Endothelial cell of umbilical vein (primary cell): Measurements from ENCODE around the gene CD86. TPM values are rescaled to one million over a fixed set of nuclear protein-coding genes. Genes with fewer than 3 reads are reported as not detected.
"Not testable (repeated sequence)": the region's sequence is repeated elsewhere in the genome, so short reads cannot be mapped to it uniquely, and the experiment has no call there.

ENCODE experiments used
- BruUV-seq: library from RNA; stranded (reverse); fragments of 400-500 nt; replicated peaks from 2 replicates; lab custom pipeline; 2021; lab: Mats Ljungman, UMichigan
- CTCF ChIA-PET: fragments of 300-600, 350-600 bp; sonication (Branson Sonifier 250); formaldehyde crosslinking; loops from one replicate; lab custom pipeline; 2021; ENCODE audit warnings: antibody characterized with exemption, inconsistent platforms; lab: Charles Lee
- POLR2A ChIA-PET: fragments of 300-600, 350-600 bp; sonication (Branson Sonifier 250); formaldehyde crosslinking; loops from one replicate; lab custom pipeline; 2021; ENCODE audit warnings: antibody characterized with exemption, inconsistent platforms; lab: Charles Lee
- DNase-seq: peaks from one replicate; pipeline ENCODE4 v3.0.0-alpha.2; 2011; ENCODE audit warnings: low read depth, low spot score
- FAIRE-seq: peaks from 2 replicates; lab custom pipeline; 2011; peaks lifted over from hg19 to GRCh38; lab: Jason Lieb, UNC
- H2AFZ ChIP-seq: 2 replicates; pipeline ENCODE4 v1.6.0; 2012; ENCODE audit warnings: low read depth, low read length, control low read depth, inconsistent platforms
- H3K27ac ChIP-seq: 2 replicates; pipeline ENCODE4 v1.5.1; 2011; ENCODE audit warnings: low read depth, mild to moderate bottlenecking, control low read depth, low read length, moderate library complexity; ENCODE audit not compliant: insufficient read depth
- H3K27me3 ChIP-seq, 2 experiments: 2 replicates each; pipeline versions ENCODE4 v1.6.0 to v1.6.1; 2011; ENCODE audit warnings: low read length in 2 of 2, mixed read lengths in 1 of 2; ENCODE audit not compliant: control insufficient read depth in 2 of 2, insufficient read depth in 2 of 2
- H3K36me3 ChIP-seq, 2 experiments: 2 replicates in 1 of 2; 3 replicates in 1 of 2; pipeline ENCODE4 v1.5.1; 2011; ENCODE audit warnings: low read length in 2 of 2, mild to moderate bottlenecking in 1 of 2, moderate library complexity in 1 of 2; ENCODE audit not compliant: control insufficient read depth in 2 of 2, insufficient read depth in 2 of 2; ENCODE audit errors: extremely low read depth in 1 of 2
- H3K4me1 ChIP-seq: 3 replicates; pipeline ENCODE4 v1.5.1; 2011; ENCODE audit warnings: mild to moderate bottlenecking, low read length; ENCODE audit not compliant: control insufficient read depth, insufficient read depth; ENCODE audit errors: extremely low read depth
- H3K4me2 ChIP-seq: 2 replicates; pipeline ENCODE4 v1.6.1; 2011; ENCODE audit warnings: low read length, control low read depth, mixed read lengths; ENCODE audit not compliant: insufficient read depth
- H3K4me3 ChIP-seq, 3 experiments: fragments of 200-600 bp in 1 of 3; sonication (generic), shearing (Covaris generic) in 1 of 3; replicated peaks in 1 of 3; 2 replicates each; pipeline ENCODE4 v1.5.1; 2011 to 2016; ENCODE audit warnings: control low read depth in 3 of 3, low read length in 3 of 3, mild to moderate bottlenecking in 2 of 3, inconsistent platforms in 1 of 3, low read depth in 1 of 3, moderate library complexity in 1 of 3; ENCODE audit not compliant: insufficient read depth in 1 of 3
- H3K79me2 ChIP-seq: 2 replicates; pipeline ENCODE4 v1.6.0; 2012; ENCODE audit warnings: low read length, inconsistent platforms; ENCODE audit not compliant: control insufficient read depth, insufficient read depth
- H3K9ac ChIP-seq: replicated peaks from 2 replicates; pipeline ENCODE3; 2011; ENCODE audit warnings: low read length, control low read depth; ENCODE audit not compliant: insufficient read depth; ENCODE audit errors: extremely low read depth
- H3K9me1 ChIP-seq: replicated peaks from 3 replicates; pipeline ENCODE4 v1.6.0; 2011; ENCODE audit warnings: mild to moderate bottlenecking, low read length; ENCODE audit not compliant: control insufficient read depth, insufficient read depth; ENCODE audit errors: extremely low read depth
- H3K9me3 ChIP-seq: replicated peaks from 2 replicates; pipeline ENCODE4 v1.5.1; 2012; ENCODE audit warnings: low read length, inconsistent platforms; ENCODE audit not compliant: control insufficient read depth, insufficient read depth
- H4K20me1 ChIP-seq: replicated peaks from 2 replicates; pipeline ENCODE3; 2011; ENCODE audit warnings: mild to moderate bottlenecking, low read length; ENCODE audit not compliant: control insufficient read depth, insufficient read depth; ENCODE audit errors: extremely low read depth
- EZH2 ChIP-seq: IDR thresholded peaks from 2 replicates; pipeline ENCODE4 v1.6.1; 2012; ENCODE audit warnings: borderline replicate concordance, low read depth, mild to moderate bottlenecking, moderate library complexity, low read length, inconsistent platforms; ENCODE audit not compliant: severe bottlenecking
- FOS ChIP-seq: IDR thresholded peaks from 2 replicates; pipeline ENCODE4 v1.6.1; 2011; ENCODE audit warnings: mild to moderate bottlenecking, low read length, moderate library complexity, borderline replicate concordance; ENCODE audit not compliant: insufficient read depth
- GATA2 ChIP-seq: IDR thresholded peaks from 2 replicates; pipeline ENCODE4 v1.7.0; 2011; ENCODE audit warnings: low read depth, mild to moderate bottlenecking, moderate library complexity, mixed read lengths, low read length; ENCODE audit not compliant: insufficient read length, insufficient read depth
- JUN ChIP-seq: IDR thresholded peaks from 2 replicates; pipeline ENCODE4 v1.6.1; 2011; ENCODE audit warnings: borderline replicate concordance, low read depth; ENCODE audit not compliant: insufficient read length, insufficient read depth
- MAX ChIP-seq: IDR thresholded peaks from 2 replicates; pipeline ENCODE4 v1.6.1; 2011; ENCODE audit not compliant: insufficient read depth, insufficient read length
- MYC ChIP-seq: IDR thresholded peaks from one replicate; pipeline ENCODE4 v1.6.1; 2011; ENCODE audit warnings: mild to moderate bottlenecking, low read depth, low read length
- POLR2A ChIP-seq: IDR thresholded peaks from 2 replicates; pipeline ENCODE4 v1.6.1; 2012; ENCODE audit warnings: low read depth, mild to moderate bottlenecking, control low read depth, low read length
- POLR2AphosphoS5 ChIP-seq: IDR thresholded peaks from 2 replicates; pipeline ENCODE4 v1.6.1; 2012; ENCODE audit warnings: low read depth, mild to moderate bottlenecking, control low read depth, low read length, moderate library complexity; ENCODE audit not compliant: insufficient read depth
- dilution Hi-C: fragments of 300-500 bp; cut with MboI; formaldehyde crosslinking; loops from one replicate; pipeline ENCODE4 v1.15.0; 2019; ENCODE audit warnings: low sequenced_read_pairs; ENCODE audit not compliant: extremely low pct_ligation_motif_present
- intact Hi-C: fragments of 100-400 bp; cut with micrococcal nuclease; formaldehyde crosslinking; loops from one replicate; pipeline ENCODE4 v1.10.0; 2022
- polyA plus RNA-seq, 4 experiments: library from polyadenylated mRNA; depleted of rRNA in 3 of 4; stranded (reverse) in 3 of 4; unstranded in 1 of 4; fragments of >200 nt; gene quantifications; 2 replicates each; pipeline versions ENCODE4 v1.2.1 to v1.2.3, GENCODE V29; 2011 to 2012; ENCODE audit warnings: missing spikeins in 1 of 4
- total RNA-seq: library from RNA; stranded (reverse); gene quantifications from 2 replicates; pipeline ENCODE4 v1.2.3, GENCODE V29; 2021
- TF ChIP-seq, protein P1 (sequence below), 2 donors: IDR thresholded peaks; 1 replicate in 1 of 2; 2 replicates in 1 of 2; pipeline ENCODE4 v1.5.1; 2011; ENCODE audit warnings: low read length in 2 of 2, mild to moderate bottlenecking in 2 of 2, moderate library complexity in 2 of 2, control low read depth in 1 of 2, inconsistent platforms in 1 of 2, low read depth in 1 of 2; ENCODE audit not compliant: insufficient read depth in 1 of 2; ENCODE audit errors: extremely low read depth in 1 of 2

CD86 gene
- total and polyA plus RNA-seq, 2 donors (not counting 3 experiments of a cell fraction or from before 2014, with no cell fraction given): not detected

GRCh38 chr3:122033023-122033422, 22.1 kb upstream of the CD86 start:
- no peak overlapping the region for H3K27ac ChIP-seq
- H3K4me2 ChIP-seq: no peak overlapping the region
- dilution Hi-C loops: no loop called here
- H3K79me2 ChIP-seq: no peaks in the 10 kb centered on the region
- no TSS peak for BruUV-seq
- no peaks in the 10 kb centered on the region for H3K9me3 ChIP-seq
- H3K4me1 ChIP-seq: no peaks in the 10 kb centered on the region
- no peak for TF ChIP-seq POLR2A
- TF ChIP-seq EZH2: no peak
- TF ChIP-seq MAX: no peak
- no peak for TF ChIP-seq POLR2AphosphoS5
- TF ChIP-seq FOS: no peak
- no peak for TF ChIP-seq MYC
- no peak for TF ChIP-seq JUN
- TF ChIP-seq GATA2: no peak
- TF ChIP-seq, protein P1, sequence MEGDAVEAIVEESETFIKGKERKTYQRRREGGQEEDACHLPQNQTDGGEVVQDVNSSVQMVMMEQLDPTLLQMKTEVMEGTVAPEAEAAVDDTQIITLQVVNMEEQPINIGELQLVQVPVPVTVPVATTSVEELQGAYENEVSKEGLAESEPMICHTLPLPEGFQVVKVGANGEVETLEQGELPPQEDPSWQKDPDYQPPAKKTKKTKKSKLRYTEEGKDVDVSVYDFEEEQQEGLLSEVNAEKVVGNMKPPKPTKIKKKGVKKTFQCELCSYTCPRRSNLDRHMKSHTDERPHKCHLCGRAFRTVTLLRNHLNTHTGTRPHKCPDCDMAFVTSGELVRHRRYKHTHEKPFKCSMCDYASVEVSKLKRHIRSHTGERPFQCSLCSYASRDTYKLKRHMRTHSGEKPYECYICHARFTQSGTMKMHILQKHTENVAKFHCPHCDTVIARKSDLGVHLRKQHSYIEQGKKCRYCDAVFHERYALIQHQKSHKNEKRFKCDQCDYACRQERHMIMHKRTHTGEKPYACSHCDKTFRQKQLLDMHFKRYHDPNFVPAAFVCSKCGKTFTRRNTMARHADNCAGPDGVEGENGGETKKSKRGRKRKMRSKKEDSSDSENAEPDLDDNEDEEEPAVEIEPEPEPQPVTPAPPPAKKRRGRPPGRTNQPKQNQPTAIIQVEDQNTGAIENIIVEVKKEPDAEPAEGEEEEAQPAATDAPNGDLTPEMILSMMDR (IDR thresholded peaks at IDR 0.05; ENCODE audit: extremely low read depth in 1 of 2, insufficient read depth in 1 of 2, low read depth in 1 of 2, low read length in 2 of 2): no peak
- peaks cover 1 to 6% of the 10 kb centered on the region in 2 experiments for H3K27me3 ChIP-seq
- FAIRE-seq (no peak), DNase-seq (no peak)
- no peak overlapping the region for H2AFZ ChIP-seq
- no peak overlapping the region for H3K4me3 ChIP-seq
- H3K36me3 ChIP-seq: no peaks in the 10 kb centered on the region
- CTCF ChIA-PET: no interaction called here
- POLR2A ChIA-PET: no interaction called here
- no peaks in the 10 kb centered on the region for H3K9me1 ChIP-seq
- intact Hi-C loops: no loop called here
- no peak overlapping the region for H3K9ac ChIP-seq
- H4K20me1 ChIP-seq: no peaks in the 10 kb centered on the region

- POLR2A ChIA-PET, H3K79me2 ChIP-seq, H2AFZ ChIP-seq, DNase-seq, H3K4me2 ChIP-seq, H3K4me3 ChIP-seq, H3K27me3 ChIP-seq, H3K9me3 ChIP-seq, intact Hi-C loops, dilution Hi-C loops, H3K36me3 ChIP-seq, BruUV-seq, H3K4me1 ChIP-seq, FAIRE-seq, H3K27ac ChIP-seq, H4K20me1 ChIP-seq, H3K9me1 ChIP-seq, H3K9ac ChIP-seq, CTCF ChIA-PET: not testable (repeated sequence)
These were observed 7.9 kb upstream of the CD86 start for GRCh38 chr3:122047296-122047695.

DNA sequence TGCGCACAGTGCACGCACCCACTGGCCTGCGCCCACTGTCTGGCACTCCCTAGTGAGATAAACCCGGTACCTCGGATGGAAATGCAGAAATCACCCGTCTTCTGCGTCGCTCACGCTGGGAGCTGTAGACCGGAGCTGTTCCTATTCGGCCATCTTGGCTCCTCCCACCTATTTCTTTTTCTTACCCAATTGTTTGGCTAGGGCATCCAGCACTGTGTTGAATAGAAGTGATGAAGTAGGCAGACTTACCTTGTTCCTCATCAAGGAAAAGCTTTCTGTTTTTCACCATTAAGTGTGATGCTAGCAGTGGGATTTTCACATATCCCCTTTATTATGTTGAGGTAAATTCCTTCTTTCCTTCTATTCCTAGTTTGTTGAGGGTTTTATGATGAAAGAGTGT, 7.4 kb upstream of the CD86 start:
- H3K27ac ChIP-seq, H3K36me3 ChIP-seq, H3K9me3 ChIP-seq, POLR2A ChIA-PET, H3K4me2 ChIP-seq, H3K27me3 ChIP-seq, FAIRE-seq, H3K4me3 ChIP-seq, DNase-seq, H3K9me1 ChIP-seq, H4K20me1 ChIP-seq, CTCF ChIA-PET, H3K9ac ChIP-seq, H3K4me1 ChIP-seq, intact Hi-C loops, H2AFZ ChIP-seq, dilution Hi-C loops, H3K79me2 ChIP-seq, BruUV-seq: not testable (repeated sequence)
